Panc1 (cell line): ENCODE results near the gene CEP44.

Source experiments
- POLR2AphosphoS5 ChIP-seq: IDR thresholded peaks from 2 replicates; pipeline ENCODE4 v1.6.1; 2012; ENCODE audit warnings: mild to moderate bottlenecking, low read depth, low read length, moderate library complexity
- TF ChIP-seq, protein P1 (sequence below): fragments of 450-650 bp; IDR thresholded peaks from 2 replicates; pipeline ENCODE4 v1.5.1; 2017; ENCODE audit warnings: mild to moderate bottlenecking

DNA sequence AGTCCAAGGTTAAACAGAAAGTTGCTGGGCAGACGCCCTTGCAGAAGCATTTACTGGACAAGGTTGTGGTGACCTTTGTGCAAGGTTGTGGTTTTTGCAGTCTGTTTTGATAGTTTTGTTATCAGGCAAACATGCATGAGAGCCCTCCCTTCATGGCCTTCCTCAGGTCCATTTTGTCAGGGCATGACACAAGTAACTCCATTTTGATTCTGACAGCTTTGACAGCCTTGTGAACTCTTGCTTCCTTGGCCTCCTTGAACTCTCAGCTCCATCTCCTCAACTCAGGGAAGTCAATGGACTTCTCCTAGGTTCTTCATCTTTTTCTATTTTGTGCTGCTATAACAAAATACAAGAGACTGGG is 97.7 kb downstream of the CEP44 start:
- TF ChIP-seq POLR2AphosphoS5: no peak
- TF ChIP-seq, protein P1, sequence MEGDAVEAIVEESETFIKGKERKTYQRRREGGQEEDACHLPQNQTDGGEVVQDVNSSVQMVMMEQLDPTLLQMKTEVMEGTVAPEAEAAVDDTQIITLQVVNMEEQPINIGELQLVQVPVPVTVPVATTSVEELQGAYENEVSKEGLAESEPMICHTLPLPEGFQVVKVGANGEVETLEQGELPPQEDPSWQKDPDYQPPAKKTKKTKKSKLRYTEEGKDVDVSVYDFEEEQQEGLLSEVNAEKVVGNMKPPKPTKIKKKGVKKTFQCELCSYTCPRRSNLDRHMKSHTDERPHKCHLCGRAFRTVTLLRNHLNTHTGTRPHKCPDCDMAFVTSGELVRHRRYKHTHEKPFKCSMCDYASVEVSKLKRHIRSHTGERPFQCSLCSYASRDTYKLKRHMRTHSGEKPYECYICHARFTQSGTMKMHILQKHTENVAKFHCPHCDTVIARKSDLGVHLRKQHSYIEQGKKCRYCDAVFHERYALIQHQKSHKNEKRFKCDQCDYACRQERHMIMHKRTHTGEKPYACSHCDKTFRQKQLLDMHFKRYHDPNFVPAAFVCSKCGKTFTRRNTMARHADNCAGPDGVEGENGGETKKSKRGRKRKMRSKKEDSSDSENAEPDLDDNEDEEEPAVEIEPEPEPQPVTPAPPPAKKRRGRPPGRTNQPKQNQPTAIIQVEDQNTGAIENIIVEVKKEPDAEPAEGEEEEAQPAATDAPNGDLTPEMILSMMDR: no peak
